B cell (primary cell): ENCODE results near the gene PCDHGA5.

Experiments used
- EZH2 ChIP-seq: IDR thresholded peaks from 2 replicates; pipeline ENCODE4 v1.6.1; 2012; ENCODE audit warnings: borderline replicate concordance, low read depth, mild to moderate bottlenecking, moderate library complexity, low read length; ENCODE audit not compliant: insufficient read depth, poor library complexity, severe bottlenecking
- TF ChIP-seq, protein P1 (sequence below): fragments of 200-600 bp; IDR thresholded peaks from one replicate; pipeline ENCODE4 v1.8.0; 2022; ENCODE audit warnings: antibody characterized with exemption, mild to moderate bottlenecking

DNA sequence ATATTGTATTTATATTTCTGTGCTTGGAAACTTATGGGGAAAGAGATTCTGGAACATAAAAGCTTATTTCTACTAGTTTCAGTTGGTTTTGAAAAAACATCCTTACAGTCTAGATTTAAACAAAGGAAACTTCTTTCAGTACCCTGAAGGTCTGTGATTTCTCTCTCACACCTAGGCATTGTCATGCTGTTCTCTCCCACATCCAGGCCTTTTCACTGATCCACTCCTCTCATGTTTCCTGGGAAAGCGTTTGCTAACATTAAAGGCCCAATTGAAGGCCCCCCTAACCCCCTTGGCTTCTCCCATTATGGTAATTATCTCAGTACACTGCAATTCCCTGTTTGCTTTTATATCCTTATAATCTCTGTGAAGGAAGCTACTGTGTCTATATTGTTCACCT is 21.2 kb upstream of the PCDHGA5 start:
- TF ChIP-seq, protein P1, sequence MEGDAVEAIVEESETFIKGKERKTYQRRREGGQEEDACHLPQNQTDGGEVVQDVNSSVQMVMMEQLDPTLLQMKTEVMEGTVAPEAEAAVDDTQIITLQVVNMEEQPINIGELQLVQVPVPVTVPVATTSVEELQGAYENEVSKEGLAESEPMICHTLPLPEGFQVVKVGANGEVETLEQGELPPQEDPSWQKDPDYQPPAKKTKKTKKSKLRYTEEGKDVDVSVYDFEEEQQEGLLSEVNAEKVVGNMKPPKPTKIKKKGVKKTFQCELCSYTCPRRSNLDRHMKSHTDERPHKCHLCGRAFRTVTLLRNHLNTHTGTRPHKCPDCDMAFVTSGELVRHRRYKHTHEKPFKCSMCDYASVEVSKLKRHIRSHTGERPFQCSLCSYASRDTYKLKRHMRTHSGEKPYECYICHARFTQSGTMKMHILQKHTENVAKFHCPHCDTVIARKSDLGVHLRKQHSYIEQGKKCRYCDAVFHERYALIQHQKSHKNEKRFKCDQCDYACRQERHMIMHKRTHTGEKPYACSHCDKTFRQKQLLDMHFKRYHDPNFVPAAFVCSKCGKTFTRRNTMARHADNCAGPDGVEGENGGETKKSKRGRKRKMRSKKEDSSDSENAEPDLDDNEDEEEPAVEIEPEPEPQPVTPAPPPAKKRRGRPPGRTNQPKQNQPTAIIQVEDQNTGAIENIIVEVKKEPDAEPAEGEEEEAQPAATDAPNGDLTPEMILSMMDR, result no peak
- no peak for TF ChIP-seq EZH2
